K562 (cell line): Measurements from ENCODE around the gene ERC2. TPM values are rescaled to one million over a fixed set of nuclear protein-coding genes. Genes with fewer than 3 reads are reported as not detected.

Source experiments
- ATAC-seq: fragments of 200-7000 bp; cut with Tn5 transposase; 3 replicates; pipeline ENCODE4 v1.9.1; 2020; ENCODE audit warnings: moderate library complexity
- BruUV-seq: library from RNA; stranded (reverse); fragments of 400-500 nt; replicated peaks from 2 replicates; lab custom pipeline; 2021; lab: Mats Ljungman, UMichigan
- CTCF ChIA-PET: fragments of 300-600 bp; formaldehyde crosslinking; extraction: SDS; loops from one replicate; lab custom pipeline; 2021; ENCODE audit warnings: low intra/inter-chr PET ratio; lab: Yijun Ruan, JAX
- POLR2A ChIA-PET: fragments of 300-600, 350-650 bp; sonication (Branson Sonifier 250); formaldehyde crosslinking; extraction: SDS; loops from one replicate; lab custom pipeline; 2021; ENCODE audit warnings: antibody characterized with exemption, inconsistent platforms; lab: Yijun Ruan, JAX
- DNase-seq, 4 experiments: peaks; one replicate each; pipeline versions ENCODE4 v3.0.0 to v3.0.0-alpha.2; 2011 to 2018; ENCODE audit warnings: low spot score in 3 of 4, mixed read lengths in 3 of 4; ENCODE audit errors: extremely low read depth in 1 of 4
- FAIRE-seq: peaks from 2 replicates; lab custom pipeline; 2011; peaks lifted over from hg19 to GRCh38; lab: Jason Lieb, UNC
- H2AFZ ChIP-seq: 2 replicates; pipeline ENCODE4 v1.6.0; 2011; ENCODE audit warnings: low read depth, low read length, control low read depth, inconsistent platforms
- H3K27ac ChIP-seq: fragments of 200-600 bp; 3 replicates; pipeline ENCODE4 v1.8.0; 2011; ENCODE audit warnings: low read depth, mild to moderate bottlenecking, control low read depth, inconsistent platforms, low read length, moderate library complexity, mixed read lengths; ENCODE audit errors: extremely low read depth
- H3K27me3 ChIP-seq, 2 experiments: fragments of 300-600 bp in 1 of 2; 2 replicates in 1 of 2; 3 replicates in 1 of 2; pipeline versions ENCODE4 v1.6.0 to v1.8.0; 2011; ENCODE audit warnings: inconsistent platforms in 2 of 2, low read length in 2 of 2, mild to moderate bottlenecking in 1 of 2, mixed read lengths in 1 of 2, moderate library complexity in 1 of 2; ENCODE audit not compliant: control insufficient read depth in 2 of 2, insufficient read depth in 2 of 2
- H3K36me3 ChIP-seq: fragments of 300-600 bp; 3 replicates; pipeline ENCODE4 v1.8.0; 2011; ENCODE audit warnings: mild to moderate bottlenecking, low read length, inconsistent platforms; ENCODE audit not compliant: control insufficient read depth, insufficient read depth
- H3K4me1 ChIP-seq, 2 experiments: fragments of 200-600 bp in 1 of 2; replicated peaks in 1 of 2; 2 replicates in 1 of 2; 3 replicates in 1 of 2; pipeline versions ENCODE4 v1.5.1 to v1.8.0; 2011; ENCODE audit warnings: inconsistent platforms in 2 of 2, low read length in 2 of 2, mild to moderate bottlenecking in 1 of 2, mixed read lengths in 1 of 2, moderate library complexity in 1 of 2; ENCODE audit not compliant: control insufficient read depth in 2 of 2, insufficient read depth in 2 of 2
- H3K4me2 ChIP-seq: 2 replicates; pipeline ENCODE4 v1.6.1; 2011; ENCODE audit warnings: low read length, control low read depth, inconsistent platforms, mixed read lengths; ENCODE audit not compliant: insufficient read depth
- H3K4me3 ChIP-seq: fragments of 200-600 bp; sonication (generic), shearing (Covaris generic); 2 replicates; pipeline ENCODE4 v1.5.1; 2016; ENCODE audit warnings: control low read depth, inconsistent platforms
- H3K79me2 ChIP-seq: fragments of 200-600 bp; 3 replicates; pipeline ENCODE4 v1.8.0; 2011; ENCODE audit warnings: low read length, inconsistent platforms; ENCODE audit not compliant: control insufficient read depth, insufficient read depth
- H3K9ac ChIP-seq, 2 experiments: 2 replicates each; pipeline versions ENCODE4 v1.6.0 to v1.6.1; 2011; ENCODE audit warnings: low read depth in 2 of 2, low read length in 2 of 2, control low read depth in 1 of 2, inconsistent platforms in 1 of 2, mild to moderate bottlenecking in 1 of 2, mixed read lengths in 1 of 2; ENCODE audit not compliant: insufficient read depth in 1 of 2
- H3K9me1 ChIP-seq: one replicate; pipeline ENCODE4 v1.6.0; 2011; ENCODE audit warnings: inconsistent platforms, mild to moderate bottlenecking, low read length, moderate library complexity; ENCODE audit not compliant: control insufficient read depth, insufficient read depth
- H3K9me3 ChIP-seq: replicated peaks from 2 replicates; pipeline ENCODE4 v1.5.1; 2011; ENCODE audit warnings: low read depth, low read length, inconsistent platforms; ENCODE audit not compliant: control insufficient read depth, insufficient read depth
- H4K20me1 ChIP-seq: replicated peaks from 2 replicates; pipeline ENCODE4 v1.6.1; 2011; ENCODE audit warnings: low read length, inconsistent platforms, mixed read lengths; ENCODE audit not compliant: control insufficient read depth, insufficient read depth
- CBX1 ChIP-seq: sonication (generic); IDR thresholded peaks from 2 replicates; pipeline ENCODE4 v1.6.1; 2016; ENCODE audit warnings: antibody characterized with exemption, low read depth, mild to moderate bottlenecking
- GABPB2 ChIP-seq: fragments of 250-450 bp; sonication (Bioruptor Pico); conservative IDR thresholded peaks from 2 replicates; pipeline ENCODE4 v1.5.1; 2021; ENCODE audit warnings: mild to moderate bottlenecking
- GTF2E2 ChIP-seq: fragments of 200-800 bp; sonication (Bioruptor generic); IDR thresholded peaks from 2 replicates; pipeline ENCODE4 v1.6.1; 2016; ENCODE audit warnings: missing genetic modification characterization, missing compliant biosample characterization
- MAFG ChIP-seq: fragments of 450-650 bp; conservative IDR thresholded peaks from 2 replicates; pipeline ENCODE4 v1.6.1; 2016; ENCODE audit warnings: missing genetic modification characterization, missing compliant biosample characterization
- STAT5A ChIP-seq: IDR thresholded peaks from 2 replicates; pipeline ENCODE4 v1.6.1; 2012; ENCODE audit warnings: low read length, inconsistent platforms, borderline replicate concordance
- TAF9B ChIP-seq: fragments of 450-650 bp; IDR thresholded peaks from 2 replicates; pipeline ENCODE4 v1.6.1; 2018; ENCODE audit warnings: mild to moderate bottlenecking; ENCODE audit not compliant: partially characterized antibody
- TAL1 ChIP-seq: fragments of 450-650 bp; IDR thresholded peaks from 2 replicates; pipeline ENCODE4 v1.6.1; 2016; ENCODE audit warnings: mild to moderate bottlenecking
- ZBTB26 ChIP-seq: fragments of 450-650 bp; formaldehyde crosslinking; IDR thresholded peaks from 2 replicates; pipeline ENCODE4 v1.4.0; 2022; ENCODE audit warnings: missing genetic modification characterization
- ZNF143 ChIP-seq: sonication (generic); formaldehyde crosslinking; IDR thresholded peaks from 2 replicates; pipeline ENCODE4 v1.9.0; 2022; ENCODE audit warnings: mild to moderate bottlenecking, missing genetic modification reagents
- WGBS: fragments of 100-300 bp; shearing (Covaris generic); methylation state at CpG from one replicate; pipeline ENCODE4 v1.1.6; 2016; ENCODE audit warnings: low coverage, mixed read lengths; ENCODE audit not compliant: insufficient coverage; ENCODE audit errors: missing lambda C conversion rate; 5-methylcytosine and 5-hydroxymethylcytosine counted together
- in situ Hi-C: fragments of 300-500 bp; cut with MboI; formaldehyde crosslinking; loops from 4 replicates; pipeline ENCODE4 v1.15.0; 2018; ENCODE audit warnings: inconsistent platforms, mixed read lengths
- intact Hi-C: fragments of 100-400 bp; cut with micrococcal nuclease; formaldehyde crosslinking; loops from 2 replicates; pipeline ENCODE4 v1.14.2; 2022
- polyA plus RNA-seq, 8 experiments: library from polyadenylated mRNA; depleted of rRNA in 4 of 8; stranded (reverse) in 5 of 8; unstranded in 3 of 8; fragments of >200 nt; fragmentation: Nextera tagmentation in 2 of 8; fragmentation: Illumina TruSeq in 1 of 8; extraction: Ambion mirVana in 2 of 8; extraction: Trizol in 1 of 8; gene quantifications; 2 replicates each; pipeline versions ENCODE4 v1.2.1 to v1.2.3, GENCODE V29; 2011 to 2014; ENCODE audit warnings: inconsistent platforms in 1 of 8, missing spikeins in 1 of 8
- total RNA-seq, 7 experiments: library from RNA; depleted of rRNA in 6 of 7; stranded (reverse); fragments of >200 nt in 6 of 7; fragmentation: Illumina TruSeq in 2 of 7; extraction: Trizol in 2 of 7; gene quantifications; 2 replicates each; pipeline versions ENCODE4 v1.2.1 to v1.2.3, GENCODE V29; 2011 to 2021; ENCODE audit warnings: low replicate concordance in 1 of 7
- TF ChIP-seq, protein P1 (sequence below): fragments of 450-650 bp; formaldehyde crosslinking; IDR thresholded peaks from 2 replicates; pipeline ENCODE4 v1.4.0; 2022; ENCODE audit warnings: mild to moderate bottlenecking, moderate library complexity
- TF ChIP-seq, protein P2 (sequence below): fragments of 250-450 bp; sonication (Bioruptor Pico); IDR thresholded peaks from 2 replicates; pipeline ENCODE4 v1.4.0; 2020; ENCODE audit warnings: mild to moderate bottlenecking, moderate library complexity, borderline replicate concordance
- TF ChIP-seq, protein P3 (sequence below): fragments of 200-800 bp; sonication (Bioruptor generic); IDR thresholded peaks from 2 replicates; pipeline ENCODE4 v1.6.1; 2017; ENCODE audit warnings: missing genetic modification characterization, missing compliant biosample characterization
- TF ChIP-seq, protein P4 (sequence below): IDR thresholded peaks from 2 replicates; pipeline ENCODE4 v1.6.1; 2016; ENCODE audit warnings: missing genetic modification characterization, missing compliant biosample characterization
- TF ChIP-seq, protein P5 (sequence below): sonication (generic); formaldehyde crosslinking; IDR thresholded peaks from 2 replicates; pipeline ENCODE4 v1.9.0; 2022; ENCODE audit warnings: mild to moderate bottlenecking, missing genetic modification reagents

Gene ERC2
- total and polyA plus RNA-seq, 9 of the 15 experiments (the other 6 are each of a cell fraction or from before 2014, with no cell fraction given): 0.04 to 0.18 (median 0.07) TPM; not detected in 2

DNA sequence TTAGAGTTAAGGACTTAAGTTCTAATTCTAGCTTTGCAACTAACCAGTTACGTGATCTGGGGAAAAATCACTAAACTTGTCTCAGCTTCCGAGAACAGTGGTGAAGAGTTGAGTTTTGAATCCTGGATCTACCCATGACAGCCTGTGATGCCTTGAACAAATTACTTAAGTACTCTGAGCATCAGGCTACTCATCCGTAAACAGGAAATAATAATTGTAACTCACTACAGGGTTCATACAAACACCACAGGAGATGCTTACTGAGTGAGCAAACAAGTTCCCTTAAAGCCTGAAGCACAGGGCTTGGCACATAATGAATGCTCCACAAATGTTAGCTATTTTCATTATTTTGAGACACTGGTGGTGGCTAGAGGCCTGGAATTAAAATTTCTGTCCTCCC, 158.8 kb downstream of the ERC2 start (continued):
- TF ChIP-seq, protein P1, sequence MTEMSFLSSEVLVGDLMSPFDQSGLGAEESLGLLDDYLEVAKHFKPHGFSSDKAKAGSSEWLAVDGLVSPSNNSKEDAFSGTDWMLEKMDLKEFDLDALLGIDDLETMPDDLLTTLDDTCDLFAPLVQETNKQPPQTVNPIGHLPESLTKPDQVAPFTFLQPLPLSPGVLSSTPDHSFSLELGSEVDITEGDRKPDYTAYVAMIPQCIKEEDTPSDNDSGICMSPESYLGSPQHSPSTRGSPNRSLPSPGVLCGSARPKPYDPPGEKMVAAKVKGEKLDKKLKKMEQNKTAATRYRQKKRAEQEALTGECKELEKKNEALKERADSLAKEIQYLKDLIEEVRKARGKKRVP (CRISPR knock-in tag): no peak
- TF ChIP-seq, protein P2, sequence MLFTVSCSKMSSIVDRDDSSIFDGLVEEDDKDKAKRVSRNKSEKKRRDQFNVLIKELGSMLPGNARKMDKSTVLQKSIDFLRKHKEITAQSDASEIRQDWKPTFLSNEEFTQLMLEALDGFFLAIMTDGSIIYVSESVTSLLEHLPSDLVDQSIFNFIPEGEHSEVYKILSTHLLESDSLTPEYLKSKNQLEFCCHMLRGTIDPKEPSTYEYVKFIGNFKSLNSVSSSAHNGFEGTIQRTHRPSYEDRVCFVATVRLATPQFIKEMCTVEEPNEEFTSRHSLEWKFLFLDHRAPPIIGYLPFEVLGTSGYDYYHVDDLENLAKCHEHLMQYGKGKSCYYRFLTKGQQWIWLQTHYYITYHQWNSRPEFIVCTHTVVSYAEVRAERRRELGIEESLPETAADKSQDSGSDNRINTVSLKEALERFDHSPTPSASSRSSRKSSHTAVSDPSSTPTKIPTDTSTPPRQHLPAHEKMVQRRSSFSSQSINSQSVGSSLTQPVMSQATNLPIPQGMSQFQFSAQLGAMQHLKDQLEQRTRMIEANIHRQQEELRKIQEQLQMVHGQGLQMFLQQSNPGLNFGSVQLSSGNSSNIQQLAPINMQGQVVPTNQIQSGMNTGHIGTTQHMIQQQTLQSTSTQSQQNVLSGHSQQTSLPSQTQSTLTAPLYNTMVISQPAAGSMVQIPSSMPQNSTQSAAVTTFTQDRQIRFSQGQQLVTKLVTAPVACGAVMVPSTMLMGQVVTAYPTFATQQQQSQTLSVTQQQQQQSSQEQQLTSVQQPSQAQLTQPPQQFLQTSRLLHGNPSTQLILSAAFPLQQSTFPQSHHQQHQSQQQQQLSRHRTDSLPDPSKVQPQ (CRISPR knock-in tag): no peak
- TF ChIP-seq CBX1: no peak
- no peak for TF ChIP-seq TAL1
- no peak for TF ChIP-seq GABPB2 (CRISPR knock-in tag)
- no peak for TF ChIP-seq ZNF143

GRCh38 chr3:56308471-56308870, 159.8 kb downstream of the ERC2 start:
- no peaks in the 10 kb centered on the region for H3K9me1 ChIP-seq
- H2AFZ ChIP-seq: no peak overlapping the region
- no peak overlapping the region for H3K4me3 ChIP-seq
- DNase-seq: no peak
- ATAC-seq: no peak
- no peaks in the 10 kb centered on the region for H4K20me1 ChIP-seq
- H3K79me2 ChIP-seq: no peaks in the 10 kb centered on the region
- H3K27me3 ChIP-seq: no peaks in the 10 kb centered on the region
- H3K9ac ChIP-seq: no peak overlapping the region
- intact Hi-C loops: no loop called here
- H3K4me2 ChIP-seq: no peak overlapping the region
- no peaks in the 10 kb centered on the region for H3K9me3 ChIP-seq
- no peak overlapping the region for H3K27ac ChIP-seq
- ChIA-PET CTCF (no interaction called here), POLR2A (no interaction called here)
- H3K36me3 ChIP-seq: no peaks in the 10 kb centered on the region
- H3K4me1 ChIP-seq: no peaks in the 10 kb centered on the region
- no peak for FAIRE-seq
- in situ Hi-C loops: no loop called here
- no CpG with 5 or more reads among the region's 2 CpGs for WGBS
- no TSS peak for BruUV-seq
- TF ChIP-seq, protein P3, sequence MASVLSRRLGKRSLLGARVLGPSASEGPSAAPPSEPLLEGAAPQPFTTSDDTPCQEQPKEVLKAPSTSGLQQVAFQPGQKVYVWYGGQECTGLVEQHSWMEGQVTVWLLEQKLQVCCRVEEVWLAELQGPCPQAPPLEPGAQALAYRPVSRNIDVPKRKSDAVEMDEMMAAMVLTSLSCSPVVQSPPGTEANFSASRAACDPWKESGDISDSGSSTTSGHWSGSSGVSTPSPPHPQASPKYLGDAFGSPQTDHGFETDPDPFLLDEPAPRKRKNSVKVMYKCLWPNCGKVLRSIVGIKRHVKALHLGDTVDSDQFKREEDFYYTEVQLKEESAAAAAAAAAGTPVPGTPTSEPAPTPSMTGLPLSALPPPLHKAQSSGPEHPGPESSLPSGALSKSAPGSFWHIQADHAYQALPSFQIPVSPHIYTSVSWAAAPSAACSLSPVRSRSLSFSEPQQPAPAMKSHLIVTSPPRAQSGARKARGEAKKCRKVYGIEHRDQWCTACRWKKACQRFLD: no peak
- TF ChIP-seq, protein P4, sequence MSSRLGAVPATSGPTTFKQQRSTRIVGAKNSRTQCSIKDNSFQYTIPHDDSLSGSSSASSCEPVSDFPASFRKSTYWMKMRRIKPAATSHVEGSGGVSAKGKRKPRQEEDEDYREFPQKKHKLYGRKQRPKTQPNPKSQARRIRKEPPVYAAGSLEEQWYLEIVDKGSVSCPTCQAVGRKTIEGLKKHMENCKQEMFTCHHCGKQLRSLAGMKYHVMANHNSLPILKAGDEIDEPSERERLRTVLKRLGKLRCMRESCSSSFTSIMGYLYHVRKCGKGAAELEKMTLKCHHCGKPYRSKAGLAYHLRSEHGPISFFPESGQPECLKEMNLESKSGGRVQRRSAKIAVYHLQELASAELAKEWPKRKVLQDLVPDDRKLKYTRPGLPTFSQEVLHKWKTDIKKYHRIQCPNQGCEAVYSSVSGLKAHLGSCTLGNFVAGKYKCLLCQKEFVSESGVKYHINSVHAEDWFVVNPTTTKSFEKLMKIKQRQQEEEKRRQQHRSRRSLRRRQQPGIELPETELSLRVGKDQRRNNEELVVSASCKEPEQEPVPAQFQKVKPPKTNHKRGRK (tag): no peak
- TF ChIP-seq TAF9B: no peak
- no peak for TF ChIP-seq STAT5A
- no peak for TF ChIP-seq GTF2E2
- no peak for TF ChIP-seq ZBTB26 (CRISPR knock-in tag)
- TF ChIP-seq, protein P5, sequence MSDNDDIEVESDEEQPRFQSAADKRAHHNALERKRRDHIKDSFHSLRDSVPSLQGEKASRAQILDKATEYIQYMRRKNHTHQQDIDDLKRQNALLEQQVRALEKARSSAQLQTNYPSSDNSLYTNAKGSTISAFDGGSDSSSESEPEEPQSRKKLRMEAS (CRISPR knock-in tag): no peak
- no peak for TF ChIP-seq MAFG (tag)
